Right lung (tissue), 5 donors: ENCODE results near the gene DPH7. TPM values are rescaled to one million over a fixed set of nuclear protein-coding genes. Genes with fewer than 3 reads are reported as not detected.
"Not testable (repeated sequence)": the region's sequence is repeated elsewhere in the genome, so short reads cannot be mapped to it uniquely, and the experiment has no call there.

Experiments
- DNase-seq, 2 donors: peaks; one replicate each; pipeline ENCODE4 v3.0.0-alpha.2; 2013
- polyA plus RNA-seq, 5 donors: library from polyadenylated mRNA; unstranded; fragments of 120-200 nt; gene quantifications; one replicate each; pipeline versions ENCODE4 v1.2.1 to v1.2.3, GENCODE V29; 2013; ENCODE audit warnings: inconsistent platforms in 1 of 5, low replicate concordance in 1 of 5; ENCODE audit not compliant: insufficient read length in 5 of 5, insufficient read depth in 1 of 5

The DPH7 gene
- polyA plus RNA-seq, 5 donors, result 43.4 to 68.5 (median 56.2) TPM

DNA sequence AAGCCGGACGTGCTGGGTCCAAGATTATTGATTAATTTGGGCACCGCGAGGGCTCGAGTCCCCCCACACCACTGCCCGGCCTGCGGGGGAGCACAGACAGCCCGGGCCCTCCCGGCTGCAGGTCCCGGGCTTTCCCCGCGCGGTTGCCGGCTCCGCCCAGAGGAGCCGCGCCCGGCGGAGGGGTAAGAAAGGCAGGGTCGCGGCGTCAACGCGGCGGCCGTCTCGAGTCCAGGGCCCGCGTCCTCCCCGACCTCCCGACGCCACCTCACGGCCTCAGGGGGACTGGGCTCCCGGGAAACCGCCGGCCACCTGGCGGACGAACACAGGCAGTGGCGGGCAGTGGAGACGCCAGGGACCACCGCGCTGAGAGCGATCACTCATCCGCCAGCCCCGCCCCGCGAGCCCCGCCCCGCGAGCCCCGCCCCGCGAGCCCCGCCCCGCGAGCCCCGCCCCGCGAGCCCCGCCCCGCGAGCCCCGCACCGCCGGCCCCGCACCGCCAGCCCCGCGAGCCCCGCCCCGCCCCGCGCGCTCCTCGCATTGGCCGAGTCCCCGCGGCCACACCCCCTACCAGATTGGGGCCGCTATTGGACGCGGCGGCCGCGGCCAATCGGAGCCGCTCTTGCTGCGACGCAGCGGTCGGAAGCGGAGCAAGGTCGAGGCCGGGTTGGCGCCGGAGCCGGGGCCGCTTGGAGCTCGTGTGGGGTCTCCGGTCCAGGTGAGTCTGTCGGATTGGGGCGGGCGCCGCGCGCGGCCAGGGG is 27.3 kb downstream of the DPH7 start, which contains the start of gene MRPL41:
Gene MRPL41 (plus strand): TSS at position 616 of the 758 bp plus-strand sequence. CDS start 203 bp downstream, outside the sequence.
- DNase-seq, result peak; percentile 83 to 86

DNA sequence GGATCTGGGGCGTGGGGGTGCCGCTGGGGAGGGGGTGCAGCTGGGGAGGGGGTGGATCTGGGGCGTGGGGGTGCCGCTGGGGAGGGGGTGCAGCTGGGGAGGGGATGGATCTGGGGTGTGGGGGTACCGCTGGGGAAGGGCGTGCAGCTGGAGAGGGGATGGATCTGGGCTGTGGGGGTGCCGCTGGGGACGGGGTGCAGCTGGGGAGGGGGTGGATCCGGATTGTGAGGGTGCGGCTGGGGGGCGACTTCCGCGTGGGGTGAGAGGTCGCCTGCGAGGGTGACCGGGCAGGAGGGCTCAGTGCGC is 27.8 kb downstream of the DPH7 start:
- not testable (repeated sequence) for DNase-seq

DNA sequence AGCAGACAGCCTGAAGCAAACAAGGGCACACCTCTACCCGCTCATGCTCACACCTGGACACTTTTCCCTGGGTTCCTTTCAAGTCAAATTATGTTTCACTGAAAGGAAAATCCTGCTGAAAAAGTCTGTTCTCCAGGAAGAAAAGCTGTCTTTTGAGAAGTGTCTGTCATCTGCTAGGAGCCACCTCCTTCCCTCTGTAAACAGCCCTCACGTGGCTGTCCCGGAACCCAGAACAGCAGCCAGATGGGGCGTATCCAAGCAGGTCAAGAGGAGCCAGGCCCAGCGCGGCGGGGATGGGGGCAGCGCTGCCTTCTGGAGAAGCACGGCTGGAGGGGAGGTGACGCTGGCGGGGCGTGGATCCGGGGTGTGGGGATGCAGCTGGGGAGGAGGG is 28.5 kb downstream of the DPH7 start, which contains the start of gene PNPLA7:
Gene PNPLA7 (minus strand): TSS at position 172 of the 391 bp plus-strand sequence. CDS start 205 bp downstream, outside the sequence.
- DNase-seq, result peak; percentile 76 to 83

DNA sequence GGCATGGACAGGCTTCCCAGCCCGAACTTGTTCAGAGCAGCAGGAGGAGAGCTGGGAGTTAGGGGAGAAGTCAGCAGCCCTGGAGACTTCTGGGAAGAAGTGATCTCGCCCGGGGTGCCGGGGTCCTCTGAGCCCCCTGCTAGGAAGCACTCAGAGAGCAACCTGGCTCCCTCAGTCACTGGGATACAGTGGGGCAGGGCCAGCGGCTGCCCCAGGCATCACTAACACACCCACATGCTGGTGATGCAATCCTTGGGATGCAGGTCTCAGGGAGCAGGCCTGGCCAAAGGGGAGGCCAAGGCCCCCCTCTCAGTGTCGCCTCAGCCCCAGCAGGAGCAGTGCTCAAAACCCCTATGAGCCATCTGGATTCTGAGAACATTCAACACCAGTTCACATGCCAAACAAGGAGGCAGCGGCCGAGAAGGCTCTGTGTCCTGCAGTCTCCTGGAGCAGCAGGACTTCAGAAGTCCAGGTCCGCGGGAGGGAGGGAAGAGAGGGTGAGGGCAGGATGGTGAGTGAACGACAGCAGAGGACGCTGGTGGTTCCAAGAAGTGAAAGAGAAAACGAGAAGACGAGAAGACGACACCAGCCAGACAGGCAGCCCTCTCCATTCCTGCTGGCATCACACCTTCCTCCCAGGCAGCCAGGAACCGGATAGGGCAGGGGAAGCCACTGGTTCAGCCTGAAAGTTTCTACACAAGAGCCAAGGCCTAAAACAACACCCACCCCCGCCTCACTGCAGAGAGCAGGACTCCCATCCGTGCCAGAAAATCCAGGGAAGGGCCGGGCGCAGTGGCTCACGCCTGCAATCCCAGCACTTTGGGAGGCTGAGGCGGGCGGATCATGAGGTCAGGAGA is 30.8 kb downstream of the DPH7 start:
- no peak for DNase-seq

DNA sequence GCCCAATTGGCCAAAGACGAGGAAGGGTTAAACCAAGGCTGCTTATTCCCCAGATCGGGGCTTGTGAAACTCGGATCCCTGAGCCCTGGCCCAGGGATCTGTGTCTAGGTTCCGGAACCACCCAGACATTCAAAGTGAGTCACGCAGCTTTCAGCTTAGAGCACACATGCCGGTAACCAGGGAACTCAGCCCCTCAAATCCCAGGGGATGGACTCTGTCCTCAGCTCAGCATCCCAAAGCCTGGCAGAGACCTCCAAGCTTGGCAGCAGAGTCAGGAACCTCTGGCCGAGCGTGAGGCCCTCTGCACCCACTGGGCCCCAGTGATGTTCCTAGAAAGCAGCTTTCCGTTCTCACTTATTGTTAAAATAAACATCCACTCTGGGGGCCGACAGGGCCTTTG is 33.6 kb downstream of the DPH7 start:
- no peak for DNase-seq

DNA sequence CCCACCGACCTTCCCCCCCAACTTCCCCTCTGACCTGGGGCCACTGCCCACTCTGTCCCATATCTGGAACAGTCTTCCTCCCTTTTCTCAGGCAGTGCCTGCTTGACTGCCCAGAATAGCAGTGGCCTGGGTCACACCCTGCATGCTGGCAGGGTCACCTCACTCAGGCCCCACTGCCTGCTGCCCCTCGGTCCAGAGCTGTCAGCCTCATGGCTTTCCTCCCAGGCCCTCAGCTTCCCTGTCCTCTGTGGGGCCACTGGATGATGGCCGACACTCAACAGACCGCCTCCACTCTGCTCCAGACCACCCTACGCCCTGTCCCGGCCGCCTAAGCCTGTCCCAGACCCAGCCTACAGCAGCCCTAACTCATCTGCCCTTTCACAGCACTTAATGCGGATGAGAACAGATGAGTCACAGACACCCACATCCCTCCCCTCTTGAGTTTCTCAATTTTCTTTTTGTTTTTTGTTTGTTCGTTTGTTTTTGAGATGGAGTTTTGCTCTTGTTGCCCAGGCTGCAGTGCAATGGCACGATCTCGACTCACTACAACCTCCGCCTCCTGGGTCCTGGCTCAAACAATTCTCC is 34.5 kb downstream of the DPH7 start:
- no peak for DNase-seq

DNA sequence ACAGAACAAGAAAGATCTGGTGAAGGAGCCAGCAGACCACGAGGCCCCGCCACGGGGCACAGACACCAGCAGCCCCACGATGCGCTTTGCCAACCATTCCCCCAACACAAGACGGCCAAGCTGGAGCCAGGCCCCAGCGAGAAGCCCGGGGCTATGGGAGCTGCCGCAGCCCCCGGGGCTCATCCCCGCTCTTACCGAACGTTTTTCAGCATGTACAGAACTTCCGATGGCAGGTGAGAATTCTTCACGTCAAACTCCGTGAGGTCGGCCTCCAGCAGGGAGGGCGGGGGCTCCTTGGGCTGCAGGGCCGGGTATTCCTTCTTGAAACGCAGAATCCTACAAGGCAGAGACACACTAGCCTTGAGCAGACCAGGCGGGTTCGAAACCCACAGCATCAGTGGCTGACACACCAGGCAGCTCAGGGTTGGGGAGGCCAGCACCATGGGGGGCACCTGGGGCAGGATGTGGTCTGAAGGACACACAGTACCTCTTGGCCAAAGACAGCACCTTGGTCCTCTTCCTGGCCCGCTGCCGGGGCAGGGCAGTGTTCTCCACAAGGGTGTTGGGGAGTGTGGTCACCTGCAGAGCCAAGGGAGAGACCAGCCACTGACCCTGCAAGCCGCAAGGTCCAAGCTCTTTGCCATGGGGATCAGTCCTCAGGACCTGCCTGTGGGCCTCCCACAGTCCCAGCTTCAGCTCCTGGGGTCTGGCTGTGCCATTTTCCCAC is 35.3 kb downstream of the DPH7 start:
- DNase-seq, result no peak

DNA sequence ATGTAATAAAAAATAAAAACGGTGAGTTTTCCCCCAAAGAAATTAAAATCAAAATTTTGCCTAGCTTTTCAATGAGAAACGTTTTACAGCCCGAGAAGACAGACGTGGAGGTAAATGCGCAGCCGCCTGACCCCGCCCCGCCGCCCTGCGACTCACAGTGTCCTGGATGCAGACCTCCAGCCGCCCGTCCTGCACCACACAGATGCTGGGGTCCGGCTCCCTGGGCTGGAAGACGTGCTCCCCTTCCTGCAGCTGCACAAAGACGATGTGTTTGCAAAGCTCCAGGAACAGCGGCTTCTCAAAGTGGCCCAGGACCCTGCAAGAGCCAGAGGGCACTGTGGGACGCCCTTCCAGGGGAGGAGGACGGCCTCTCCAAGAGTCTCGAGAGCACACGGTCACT is 36.2 kb downstream of the DPH7 start:
- DNase-seq, result no peak

DNA sequence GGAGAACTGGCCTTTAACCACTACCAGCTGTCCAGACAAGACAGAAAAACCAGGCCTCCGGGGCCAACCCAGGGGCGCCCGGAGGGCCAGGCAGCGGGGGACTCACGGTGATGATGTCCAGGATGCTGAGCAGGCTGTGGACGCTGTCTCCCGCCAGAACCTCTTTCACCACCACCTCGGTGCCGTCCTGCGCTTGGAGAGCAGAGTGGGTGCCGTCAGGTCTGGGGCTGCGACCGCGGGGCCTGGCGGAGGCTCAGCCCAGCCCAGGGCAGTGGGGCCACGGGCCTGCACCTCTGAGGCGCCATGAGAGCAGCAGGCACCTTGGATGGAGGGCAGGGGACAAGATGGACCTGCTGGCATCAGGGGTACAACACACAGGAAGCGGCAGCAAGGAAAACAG is 38.2 kb downstream of the DPH7 start:
- DNase-seq, result no peak

DNA sequence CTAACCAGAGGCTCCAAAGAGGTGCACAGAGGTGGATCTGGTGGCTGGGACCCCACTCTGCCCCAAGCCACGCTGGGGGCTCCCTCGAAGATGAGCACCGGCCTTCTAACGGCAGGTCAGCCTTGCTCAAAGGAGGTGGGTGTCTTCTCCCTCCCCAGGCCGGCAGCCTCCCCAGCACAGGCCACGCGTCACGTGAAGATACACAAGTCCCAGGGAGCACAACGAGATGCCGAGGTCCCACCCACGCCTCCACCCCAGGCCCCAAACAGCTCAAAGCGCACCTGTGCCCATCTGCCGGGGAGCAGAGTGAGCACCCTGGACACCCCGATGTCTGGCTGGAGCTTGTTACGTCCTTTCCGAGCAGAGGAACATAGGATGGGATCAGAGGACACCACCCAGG is 40.7 kb downstream of the DPH7 start:
- DNase-seq, result no peak

DNA sequence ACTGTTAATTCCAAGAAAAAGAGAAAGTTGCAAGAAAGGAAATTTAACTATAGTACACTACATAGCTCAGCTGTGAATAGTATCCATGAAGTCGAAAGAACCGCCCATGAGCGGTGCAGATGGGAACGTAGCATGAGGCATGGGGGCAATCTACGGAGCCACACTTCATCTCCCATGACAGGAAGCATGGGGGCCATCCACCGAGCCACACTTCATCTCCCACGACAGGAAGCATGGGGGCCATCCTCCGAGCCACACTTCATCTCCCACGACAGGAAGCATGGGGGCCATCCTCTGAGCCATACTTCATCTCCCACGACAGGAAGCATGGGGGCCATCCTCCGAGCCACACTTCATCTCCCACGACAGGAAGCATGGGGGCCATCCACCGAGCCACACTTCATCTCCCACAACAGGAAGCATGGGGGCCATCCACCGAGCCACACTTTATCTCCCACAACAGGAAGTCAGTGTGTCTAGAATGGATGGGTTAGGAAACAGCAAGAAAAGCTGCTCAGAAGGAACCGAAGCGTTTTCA is 42.1 kb downstream of the DPH7 start:
- not testable (repeated sequence) for DNase-seq

DNA sequence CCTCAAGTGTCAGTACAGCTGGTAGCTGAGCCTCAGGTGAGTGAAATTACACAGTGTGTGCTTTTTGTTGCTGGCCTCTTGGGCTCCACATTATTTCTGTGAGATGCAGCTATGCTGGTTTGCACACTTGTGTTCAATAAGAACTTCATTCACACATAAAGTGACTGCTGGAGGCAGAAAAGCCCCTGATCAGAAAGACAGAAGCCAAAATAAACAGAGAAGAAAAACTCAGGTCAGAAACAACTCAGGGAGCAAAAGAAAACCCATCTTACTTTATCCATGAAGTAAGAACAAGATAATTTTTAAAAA is 43.7 kb downstream of the DPH7 start:
- no peak for DNase-seq

DNA sequence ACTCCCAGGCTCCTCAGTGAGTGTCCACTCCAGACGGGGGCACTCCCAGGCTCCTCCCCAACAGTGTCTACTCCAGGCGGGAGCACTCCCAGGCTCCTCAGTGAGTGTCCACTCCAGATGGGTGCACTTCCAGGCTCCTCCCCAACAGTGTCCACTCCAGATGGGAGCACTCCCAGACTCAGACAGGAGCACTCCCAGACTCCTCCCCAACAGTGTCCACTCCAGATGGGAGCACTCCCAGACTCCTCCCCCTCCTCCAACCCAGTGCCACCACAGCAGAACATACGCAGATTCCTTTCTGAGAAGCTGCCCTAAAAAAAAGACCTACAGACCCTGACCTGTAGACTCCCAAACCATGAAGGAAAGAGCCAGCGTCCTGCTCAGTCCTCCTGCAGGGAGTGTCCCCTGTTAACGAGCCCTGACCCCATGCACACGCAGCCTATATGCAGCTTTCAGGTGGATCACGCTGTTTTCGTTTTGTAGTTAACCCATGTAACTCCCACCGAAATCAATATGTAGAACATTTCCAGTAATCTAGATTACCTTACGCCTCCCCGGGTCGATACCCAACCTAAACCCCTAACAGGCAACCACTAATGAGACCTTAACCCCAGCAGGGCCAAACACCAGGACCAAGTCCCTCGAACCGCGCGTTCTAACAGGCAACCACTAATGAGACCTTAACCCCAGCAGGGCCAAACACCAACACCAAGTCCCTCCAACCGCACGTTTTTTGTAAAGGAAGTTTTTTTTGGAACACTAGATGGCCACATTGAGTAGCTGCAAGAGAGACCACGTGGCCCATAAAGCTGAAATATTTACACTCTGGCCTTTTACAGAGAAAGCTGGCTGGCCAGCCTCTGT is 44.2 kb downstream of the DPH7 start:
- DNase-seq, result peak; percentile 43

DNA sequence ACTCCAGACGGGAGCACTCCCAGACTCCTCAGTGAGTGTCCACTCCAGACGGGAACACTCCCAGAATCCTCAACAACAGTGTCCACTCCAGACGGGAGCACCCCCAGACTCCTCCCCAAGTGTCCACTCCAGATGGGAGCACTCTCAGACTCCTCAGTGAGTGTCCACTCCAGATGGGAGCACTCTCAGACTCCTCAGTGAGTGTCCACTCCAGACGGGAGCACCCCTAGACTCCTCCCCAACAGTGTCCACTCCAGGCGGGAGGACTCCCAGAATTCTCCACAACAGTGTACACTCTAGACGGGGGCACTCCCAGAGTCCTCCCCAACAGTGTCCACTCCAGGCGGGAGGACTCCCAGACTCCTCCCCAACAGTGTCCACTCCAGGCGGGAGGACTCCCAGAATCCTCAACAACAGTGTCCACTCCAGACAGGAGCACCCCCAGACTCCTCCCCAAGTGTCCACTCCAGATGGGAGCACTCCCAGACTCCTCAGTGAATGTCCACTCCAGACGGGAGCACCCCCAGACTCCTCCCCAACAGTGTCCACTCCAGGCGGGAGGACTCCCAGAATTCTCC is 45.7 kb downstream of the DPH7 start:
- not testable (repeated sequence) for DNase-seq

DNA sequence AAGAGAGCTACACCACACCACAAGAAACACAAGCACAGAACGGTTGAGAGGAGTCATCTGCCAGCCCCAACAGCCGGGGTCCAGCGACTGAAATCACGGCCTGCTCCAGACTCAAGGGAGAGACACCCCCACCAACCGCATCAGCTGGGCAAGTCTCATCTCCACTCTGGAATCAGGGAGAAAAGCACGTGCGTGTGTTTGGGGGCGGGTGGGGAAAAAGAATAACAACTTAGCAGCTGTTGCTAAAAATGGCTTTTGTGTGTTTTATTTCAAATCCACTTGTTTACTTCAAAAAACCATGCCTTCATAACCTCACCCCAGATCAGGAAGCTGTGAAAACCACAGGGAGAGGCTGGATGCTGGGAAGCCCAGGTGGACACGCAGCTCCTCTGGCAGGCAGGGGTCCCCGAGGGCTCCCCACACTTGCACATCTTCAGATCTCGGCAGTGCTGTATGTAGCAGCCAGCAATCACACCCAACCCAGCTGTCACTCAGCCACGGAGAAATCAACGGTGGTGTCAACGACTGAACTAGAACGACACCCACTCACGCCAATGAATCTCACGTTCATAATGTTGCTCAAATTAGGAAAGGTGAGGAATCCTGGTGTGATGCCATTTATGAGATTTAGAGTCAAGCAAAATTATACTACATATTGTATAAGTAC is 47.5 kb downstream of the DPH7 start:
- DNase-seq, result no peak

DNA sequence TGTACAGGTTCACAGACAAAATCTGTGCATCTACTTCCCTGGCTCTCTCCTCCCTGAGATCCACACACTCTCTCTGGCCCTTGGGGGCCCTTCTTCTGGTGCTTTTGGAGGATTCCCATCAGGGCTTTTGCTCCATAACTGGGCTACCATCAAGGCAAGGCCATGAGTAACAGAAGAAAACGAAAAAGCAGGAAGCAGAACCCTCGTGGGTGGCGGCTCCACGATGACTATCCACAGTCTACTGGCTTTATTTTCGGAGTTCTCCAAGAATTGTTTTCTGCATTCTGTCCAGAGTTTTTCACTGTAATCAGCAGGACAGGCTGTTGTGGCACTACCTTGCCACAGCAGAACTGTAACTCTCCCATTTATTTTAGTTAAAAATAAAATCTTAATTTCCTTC is 48.4 kb downstream of the DPH7 start:
- no peak for DNase-seq

DNA sequence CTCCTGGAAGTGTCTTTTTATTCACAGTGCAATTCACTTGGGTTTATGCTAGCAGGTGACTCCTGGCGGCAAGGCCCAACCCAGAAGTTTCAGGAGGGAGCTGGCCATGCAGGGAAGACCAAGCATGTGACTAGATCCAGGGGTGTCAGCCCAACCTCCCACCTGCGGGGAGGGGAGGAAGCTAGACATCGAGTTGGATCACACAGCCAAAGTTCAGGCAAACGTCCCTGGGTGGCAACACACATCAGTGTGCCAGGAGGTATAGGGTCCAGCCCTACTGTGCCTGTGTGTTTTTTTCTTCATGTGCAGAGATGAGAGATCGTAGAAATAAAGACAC is 53.8 kb downstream of the DPH7 start:
- no peak for DNase-seq

DNA sequence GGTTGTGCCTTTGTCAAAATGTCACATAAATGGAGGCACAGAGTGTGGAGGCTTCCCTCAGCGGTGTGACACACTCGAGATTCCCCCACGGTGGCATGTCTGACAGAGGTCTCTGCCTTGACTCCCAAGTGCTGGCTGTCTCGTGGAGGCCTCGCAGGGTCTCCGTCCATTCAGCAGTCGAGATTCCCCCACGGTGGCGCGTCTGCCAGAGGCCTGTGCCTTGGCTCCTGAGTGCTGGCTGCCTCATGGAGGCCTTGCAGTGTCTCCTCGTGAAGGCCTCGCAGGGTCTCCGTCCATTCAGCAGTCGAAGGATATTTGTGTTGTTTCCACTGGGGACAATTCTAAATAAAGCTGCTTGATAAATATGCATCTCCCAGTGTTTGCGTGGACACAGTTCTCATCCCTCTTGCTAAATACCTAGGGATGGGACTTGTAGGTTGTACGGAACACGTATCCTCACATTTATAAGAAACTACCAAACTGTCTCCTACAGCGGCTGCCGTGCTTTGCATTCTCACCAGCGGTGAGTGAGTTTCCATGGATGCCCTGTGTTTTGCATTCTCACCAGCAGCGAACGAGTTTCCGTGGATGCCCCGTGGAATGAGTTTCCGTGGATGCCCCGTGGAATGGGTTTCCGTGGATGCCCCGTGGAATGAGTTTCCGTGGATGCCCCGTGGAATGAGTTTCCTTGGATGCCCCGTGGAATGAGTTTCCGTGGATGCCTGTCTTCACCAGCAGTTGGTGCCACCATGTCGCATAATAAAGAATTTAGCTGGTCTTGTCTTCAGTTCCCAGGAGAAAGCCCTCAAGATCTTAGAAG is 54.4 kb downstream of the DPH7 start:
- no peak for DNase-seq
